GM23338 (cell line): ENCODE results near the gene UBE2F. TPM values are rescaled to one million over a fixed set of nuclear protein-coding genes. Genes with fewer than 3 reads are reported as not detected.

Experiments used
- ATAC-seq: fragments of 200-7000 bp; cut with Tn5 transposase; 3 replicates; pipeline ENCODE4 v1.9.1; 2020
- DNase-seq: peaks from one replicate; pipeline ENCODE4 v3.0.0-alpha.2; 2015; ENCODE audit warnings: low spot score
- H2AFZ ChIP-seq: fragments of 200-600 bp; sonication (generic); 2 replicates; pipeline ENCODE4 v1.8.0; 2016; ENCODE audit warnings: antibody characterized with exemption, mild to moderate bottlenecking, moderate library complexity
- H3F3A ChIP-seq: fragments of 200-600 bp; sonication (generic); replicated peaks from 2 replicates; pipeline ENCODE4 v1.8.0; 2017; ENCODE audit warnings: antibody characterized with exemption, mixed run types, low read depth
- H3K27ac ChIP-seq: fragments of 200-600 bp; sonication (generic); 2 replicates; pipeline ENCODE4 v1.6.1; 2016; ENCODE audit warnings: low read depth
- H3K27me3 ChIP-seq: fragments of 200-600 bp; sonication (generic); 2 replicates; pipeline ENCODE4 v1.8.0; 2016; ENCODE audit warnings: mild to moderate bottlenecking, mixed run types, moderate library complexity; ENCODE audit not compliant: insufficient read depth
- H3K36me3 ChIP-seq: fragments of 200-600 bp; sonication (generic); 2 replicates; pipeline ENCODE4 v1.8.0; 2016; ENCODE audit warnings: mild to moderate bottlenecking; ENCODE audit not compliant: insufficient read depth
- H3K4me1 ChIP-seq: fragments of 200-600 bp; sonication (generic); 2 replicates; pipeline ENCODE4 v1.8.0; 2016; ENCODE audit warnings: mild to moderate bottlenecking, moderate library complexity; ENCODE audit not compliant: insufficient read depth
- H3K4me2 ChIP-seq: fragments of 200-600 bp; sonication (generic); 2 replicates; pipeline ENCODE4 v1.7.1; 2017; ENCODE audit warnings: mixed run types
- H3K4me3 ChIP-seq: fragments of 200-600 bp; sonication (generic); 2 replicates; pipeline ENCODE4 v1.6.1; 2016; ENCODE audit warnings: mixed run types
- H3K79me2 ChIP-seq: fragments of 200-600 bp; sonication (generic); replicated peaks from 2 replicates; pipeline ENCODE4 v1.8.0; 2017; ENCODE audit warnings: mild to moderate bottlenecking; ENCODE audit not compliant: insufficient read depth
- H3K9me2 ChIP-seq: fragments of 200-600 bp; sonication (generic); 2 replicates; pipeline ENCODE4 v1.8.0; 2017; ENCODE audit not compliant: insufficient read depth
- H4K20me1 ChIP-seq: fragments of 200-600 bp; sonication (generic); replicated peaks from 2 replicates; pipeline ENCODE4 v1.8.0; 2017; ENCODE audit warnings: mild to moderate bottlenecking; ENCODE audit not compliant: insufficient read depth
- H3K27ac Mint-ChIP-seq: 2 replicates; pipeline ENCODE4 v1.8.0; 2020; ENCODE audit warnings: inconsistent platforms, mild to moderate bottlenecking, moderate library complexity, mixed read lengths
- H3K27me3 Mint-ChIP-seq: 3 replicates; pipeline ENCODE4 v1.8.0; 2022; ENCODE audit warnings: low read depth, mild to moderate bottlenecking, moderate library complexity, mixed read lengths, inconsistent platforms; ENCODE audit not compliant: insufficient read depth, poor library complexity
- H3K36me3 Mint-ChIP-seq: 3 replicates; pipeline ENCODE4 v1.8.0; 2021; ENCODE audit warnings: low read depth, mild to moderate bottlenecking, inconsistent platforms, moderate library complexity, mixed read lengths
- H3K4me1 Mint-ChIP-seq: 3 replicates; pipeline ENCODE4 v1.8.0; 2020; ENCODE audit warnings: mild to moderate bottlenecking, inconsistent platforms, mixed read lengths
- H3K4me3 Mint-ChIP-seq: 3 replicates; pipeline ENCODE4 v1.8.0; 2021; ENCODE audit warnings: moderate library complexity, mild to moderate bottlenecking, inconsistent platforms, mixed read lengths
- H3K9me3 Mint-ChIP-seq: 3 replicates; pipeline ENCODE4 v1.8.0; 2020; ENCODE audit warnings: moderate library complexity, mild to moderate bottlenecking, inconsistent platforms, mixed read lengths
- CREB1 ChIP-seq: fragments of 250-450 bp; sonication (Bioruptor Pico); IDR thresholded peaks from 2 replicates; pipeline ENCODE4 v1.5.0; 2020; ENCODE audit warnings: low read depth, mild to moderate bottlenecking, moderate library complexity
- EZH2 ChIP-seq: fragments of 200-600 bp; sonication (generic); IDR thresholded peaks from one replicate; pipeline ENCODE4 v1.8.0; 2017; ENCODE audit warnings: antibody characterized with exemption, mild to moderate bottlenecking, low read depth; ENCODE audit not compliant: unreplicated experiment
- EZH2phosphoT487 ChIP-seq: fragments of 200-600 bp; sonication (generic); IDR thresholded peaks from one replicate; pipeline ENCODE4 v1.8.1; 2018; ENCODE audit warnings: antibody characterized with exemption; ENCODE audit not compliant: unreplicated experiment
- NANOG ChIP-seq: IDR thresholded peaks from 2 replicates; pipeline ENCODE4 v1.6.1; 2016; ENCODE audit warnings: antibody characterized with exemption, borderline replicate concordance
- POLR2AphosphoS5 ChIP-seq: IDR thresholded peaks from 2 replicates; pipeline ENCODE4 v1.6.1; 2016; ENCODE audit warnings: antibody characterized with exemption, low read depth
- STAT1 ChIP-seq: IDR thresholded peaks from one replicate; pipeline ENCODE4 v1.6.1; 2016; ENCODE audit warnings: antibody characterized with exemption; ENCODE audit not compliant: unreplicated experiment
- ZNF114 ChIP-seq: fragments of 250-450 bp; sonication (Bioruptor Pico); IDR thresholded peaks from 2 replicates; pipeline ENCODE4 v1.5.0; 2020; ENCODE audit warnings: mild to moderate bottlenecking, moderate library complexity
- ZNF331 ChIP-seq: fragments of 250-450 bp; sonication (Bioruptor Pico); IDR thresholded peaks from 2 replicates; pipeline ENCODE4 v1.5.0; 2020; ENCODE audit warnings: low read depth, mild to moderate bottlenecking, moderate library complexity
- polyA plus RNA-seq: library from polyadenylated mRNA; unstranded; fragments of >200 nt; fragmentation: Nextera tagmentation; extraction: Ambion mirVana; gene quantifications from 2 replicates; pipeline ENCODE4 v1.2.1, GENCODE V29; 2016
- total RNA-seq: library from RNA; depleted of rRNA; stranded (reverse); fragments of >200 nt; shearing (Covaris generic); gene quantifications from 2 replicates; pipeline ENCODE4 v1.2.3, GENCODE V29; 2014
- TF ChIP-seq, protein P1 (sequence below), 2 experiments: fragments of 200-600 bp in 1 of 2; sonication (generic) in 1 of 2; conservative IDR thresholded peaks; 2 replicates each; pipeline versions ENCODE4 v1.5.1 to v1.6.1; 2016 to 2017; ENCODE audit warnings: antibody characterized with exemption in 2 of 2, low read depth in 2 of 2, mild to moderate bottlenecking in 2 of 2, moderate library complexity in 1 of 2
- TF ChIP-seq, protein P2 (sequence below): fragments of 250-450 bp; sonication (Bioruptor Pico); IDR thresholded peaks from 2 replicates; pipeline ENCODE4 v1.5.0; 2020; ENCODE audit warnings: mild to moderate bottlenecking, moderate library complexity

The UBE2F gene
- total and polyA plus RNA-seq, 2 experiments from 2014 or later: 98.2 to 106 TPM

DNA sequence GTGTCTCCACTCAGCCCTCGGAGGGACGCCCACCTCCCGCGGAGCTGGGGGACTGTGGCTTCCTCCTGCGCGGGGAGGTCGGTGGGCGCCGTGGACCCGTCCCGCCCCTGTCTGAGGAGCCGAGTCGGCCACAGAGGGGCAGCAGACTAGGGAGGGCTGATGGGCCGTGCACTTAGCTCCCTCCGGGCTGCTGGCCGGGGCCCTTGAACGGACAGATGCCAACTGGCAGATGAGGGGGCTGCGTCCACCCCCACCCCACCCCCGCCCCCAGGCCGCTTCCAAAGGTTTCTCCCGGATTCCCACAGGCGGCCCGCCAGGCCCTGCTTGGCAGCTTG, 10.4 kb upstream of the UBE2F start:
- H3K9me3 Mint-ChIP-seq: peaks cover 5% of the 10 kb centered on the region; the same call in 2 of the 3 replicates
- no peaks in the 10 kb centered on the region for H3K79me2 ChIP-seq
- TF ChIP-seq NANOG: no peak
- no peak for TF ChIP-seq EZH2
- TF ChIP-seq, protein P1, sequence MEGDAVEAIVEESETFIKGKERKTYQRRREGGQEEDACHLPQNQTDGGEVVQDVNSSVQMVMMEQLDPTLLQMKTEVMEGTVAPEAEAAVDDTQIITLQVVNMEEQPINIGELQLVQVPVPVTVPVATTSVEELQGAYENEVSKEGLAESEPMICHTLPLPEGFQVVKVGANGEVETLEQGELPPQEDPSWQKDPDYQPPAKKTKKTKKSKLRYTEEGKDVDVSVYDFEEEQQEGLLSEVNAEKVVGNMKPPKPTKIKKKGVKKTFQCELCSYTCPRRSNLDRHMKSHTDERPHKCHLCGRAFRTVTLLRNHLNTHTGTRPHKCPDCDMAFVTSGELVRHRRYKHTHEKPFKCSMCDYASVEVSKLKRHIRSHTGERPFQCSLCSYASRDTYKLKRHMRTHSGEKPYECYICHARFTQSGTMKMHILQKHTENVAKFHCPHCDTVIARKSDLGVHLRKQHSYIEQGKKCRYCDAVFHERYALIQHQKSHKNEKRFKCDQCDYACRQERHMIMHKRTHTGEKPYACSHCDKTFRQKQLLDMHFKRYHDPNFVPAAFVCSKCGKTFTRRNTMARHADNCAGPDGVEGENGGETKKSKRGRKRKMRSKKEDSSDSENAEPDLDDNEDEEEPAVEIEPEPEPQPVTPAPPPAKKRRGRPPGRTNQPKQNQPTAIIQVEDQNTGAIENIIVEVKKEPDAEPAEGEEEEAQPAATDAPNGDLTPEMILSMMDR (conservative IDR thresholded peaks at IDR 0.05; ENCODE audit: low read depth in 2 of 2): peak in 1 of 2 experiments; percentile 42; a peak in 2 of 4 replicates
- TF ChIP-seq EZH2phosphoT487: no peak
- TF ChIP-seq POLR2AphosphoS5: no peak
- no peak for TF ChIP-seq ZNF114
- H3K36me3 Mint-ChIP-seq: no peaks in the 10 kb centered on the region
- H4K20me1 ChIP-seq: no peaks in the 10 kb centered on the region
- H3K4me1 ChIP-seq: no peaks in the 10 kb centered on the region
- no peaks in the 10 kb centered on the region for H3K4me1 Mint-ChIP-seq
- peak overlapping the region; percentile 71 for H3K4me3 ChIP-seq
- no peak overlapping the region for H3K27ac ChIP-seq
- no peaks in the 10 kb centered on the region; the same call in 1 of the 2 replicates for H3F3A ChIP-seq
- ATAC-seq (peak; percentile 81), DNase-seq (peak; percentile 55)
- H3K27me3 ChIP-seq: peaks cover 31% of the 10 kb centered on the region
- no peak overlapping the region for H3K27ac Mint-ChIP-seq
- H2AFZ ChIP-seq: peak overlapping the region; percentile 98
- H3K4me3 Mint-ChIP-seq: peak overlapping the region; percentile 47; the same call in 2 of the 3 replicates
- no peaks in the 10 kb centered on the region for H3K9me2 ChIP-seq
- H3K4me2 ChIP-seq: peak overlapping the region; percentile 84
- H3K27me3 Mint-ChIP-seq: peaks cover 12% of the 10 kb centered on the region
- no peaks in the 10 kb centered on the region for H3K36me3 ChIP-seq

DNA sequence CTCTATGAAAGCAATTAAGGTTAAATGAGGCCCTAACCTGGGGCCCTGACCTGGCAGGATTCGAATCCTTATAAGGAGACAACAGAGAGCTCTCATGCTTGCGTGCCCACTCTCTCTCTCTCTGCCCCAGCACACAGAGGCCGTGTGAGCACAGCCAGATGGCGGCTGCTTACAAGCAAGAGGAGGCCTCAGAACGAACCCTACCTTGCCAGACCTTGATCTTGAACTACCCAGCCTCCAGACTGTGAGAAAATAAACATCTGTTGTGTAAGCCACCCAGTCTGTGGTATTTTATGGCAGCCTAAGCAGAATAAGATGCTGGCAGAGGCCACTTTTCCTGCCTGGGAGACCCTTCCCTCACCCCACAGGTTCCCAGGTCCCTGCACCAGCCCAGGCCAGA, 5.2 kb upstream of the UBE2F start:
- Mint-ChIP-seq H3K4me1 (no peaks in the 10 kb centered on the region), H3K9me3 (peaks cover 28% of the 10 kb centered on the region), H3K36me3 (peaks cover 5% of the 10 kb centered on the region; the same call in 2 of the 3 replicates), H3K4me3 (no peak overlapping the region), H3K27me3 (peaks cover 15% of the 10 kb centered on the region), H3K27ac (no peak overlapping the region)
- TF ChIP-seq, protein P2, sequence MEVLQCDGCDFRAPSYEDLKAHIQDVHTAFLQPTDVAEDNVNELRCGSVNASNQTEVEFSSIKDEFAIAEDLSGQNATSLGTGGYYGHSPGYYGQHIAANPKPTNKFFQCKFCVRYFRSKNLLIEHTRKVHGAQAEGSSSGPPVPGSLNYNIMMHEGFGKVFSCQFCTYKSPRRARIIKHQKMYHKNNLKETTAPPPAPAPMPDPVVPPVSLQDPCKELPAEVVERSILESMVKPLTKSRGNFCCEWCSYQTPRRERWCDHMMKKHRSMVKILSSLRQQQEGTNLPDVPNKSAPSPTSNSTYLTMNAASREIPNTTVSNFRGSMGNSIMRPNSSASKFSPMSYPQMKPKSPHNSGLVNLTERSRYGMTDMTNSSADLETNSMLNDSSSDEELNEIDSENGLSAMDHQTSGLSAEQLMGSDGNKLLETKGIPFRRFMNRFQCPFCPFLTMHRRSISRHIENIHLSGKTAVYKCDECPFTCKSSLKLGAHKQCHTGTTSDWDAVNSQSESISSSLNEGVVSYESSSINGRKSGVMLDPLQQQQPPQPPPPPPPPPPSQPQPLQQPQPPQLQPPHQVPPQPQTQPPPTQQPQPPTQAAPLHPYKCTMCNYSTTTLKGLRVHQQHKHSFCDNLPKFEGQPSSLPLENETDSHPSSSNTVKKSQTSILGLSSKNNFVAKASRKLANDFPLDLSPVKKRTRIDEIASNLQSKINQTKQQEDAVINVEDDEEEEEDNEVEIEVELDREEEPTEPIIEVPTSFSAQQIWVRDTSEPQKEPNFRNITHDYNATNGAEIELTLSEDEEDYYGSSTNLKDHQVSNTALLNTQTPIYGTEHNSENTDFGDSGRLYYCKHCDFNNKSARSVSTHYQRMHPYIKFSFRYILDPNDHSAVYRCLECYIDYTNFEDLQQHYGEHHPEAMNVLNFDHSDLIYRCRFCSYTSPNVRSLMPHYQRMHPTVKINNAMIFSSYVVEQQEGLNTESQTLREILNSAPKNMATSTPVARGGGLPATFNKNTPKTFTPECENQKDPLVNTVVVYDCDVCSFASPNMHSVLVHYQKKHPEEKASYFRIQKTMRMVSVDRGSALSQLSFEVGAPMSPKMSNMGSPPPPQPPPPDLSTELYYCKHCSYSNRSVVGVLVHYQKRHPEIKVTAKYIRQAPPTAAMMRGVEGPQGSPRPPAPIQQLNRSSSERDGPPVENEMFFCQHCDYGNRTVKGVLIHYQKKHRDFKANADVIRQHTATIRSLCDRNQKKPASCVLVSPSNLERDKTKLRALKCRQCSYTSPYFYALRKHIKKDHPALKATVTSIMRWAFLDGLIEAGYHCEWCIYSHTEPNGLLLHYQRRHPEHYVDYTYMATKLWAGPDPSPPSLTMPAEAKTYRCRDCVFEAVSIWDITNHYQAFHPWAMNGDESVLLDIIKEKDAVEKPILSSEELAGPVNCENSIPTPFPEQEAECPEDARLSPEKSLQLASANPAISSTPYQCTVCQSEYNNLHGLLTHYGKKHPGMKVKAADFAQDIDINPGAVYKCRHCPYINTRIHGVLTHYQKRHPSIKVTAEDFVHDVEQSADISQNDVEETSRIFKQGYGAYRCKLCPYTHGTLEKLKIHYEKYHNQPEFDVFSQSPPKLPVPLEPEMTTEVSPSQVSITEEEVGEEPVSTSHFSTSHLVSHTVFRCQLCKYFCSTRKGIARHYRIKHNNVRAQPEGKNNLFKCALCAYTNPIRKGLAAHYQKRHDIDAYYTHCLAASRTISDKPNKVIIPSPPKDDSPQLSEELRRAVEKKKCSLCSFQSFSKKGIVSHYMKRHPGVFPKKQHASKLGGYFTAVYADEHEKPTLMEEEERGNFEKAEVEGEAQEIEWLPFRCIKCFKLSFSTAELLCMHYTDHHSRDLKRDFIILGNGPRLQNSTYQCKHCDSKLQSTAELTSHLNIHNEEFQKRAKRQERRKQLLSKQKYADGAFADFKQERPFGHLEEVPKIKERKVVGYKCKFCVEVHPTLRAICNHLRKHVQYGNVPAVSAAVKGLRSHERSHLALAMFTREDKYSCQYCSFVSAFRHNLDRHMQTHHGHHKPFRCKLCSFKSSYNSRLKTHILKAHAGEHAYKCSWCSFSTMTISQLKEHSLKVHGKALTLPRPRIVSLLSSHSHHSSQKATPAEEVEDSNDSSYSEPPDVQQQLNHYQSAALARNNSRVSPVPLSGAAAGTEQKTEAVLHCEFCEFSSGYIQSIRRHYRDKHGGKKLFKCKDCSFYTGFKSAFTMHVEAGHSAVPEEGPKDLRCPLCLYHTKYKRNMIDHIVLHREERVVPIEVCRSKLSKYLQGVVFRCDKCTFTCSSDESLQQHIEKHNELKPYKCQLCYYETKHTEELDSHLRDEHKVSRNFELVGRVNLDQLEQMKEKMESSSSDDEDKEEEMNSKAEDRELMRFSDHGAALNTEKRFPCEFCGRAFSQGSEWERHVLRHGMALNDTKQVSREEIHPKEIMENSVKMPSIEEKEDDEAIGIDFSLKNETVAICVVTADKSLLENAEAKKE (CRISPR knock-in tag): no peak
- TF ChIP-seq EZH2phosphoT487 (no peak), STAT1 (no peak), ZNF331 (CRISPR knock-in tag) (no peak), NANOG (no peak), CREB1 (CRISPR knock-in tag) (no peak), EZH2 (no peak)
- Histone ChIP-seq H3K4me2 (no peak overlapping the region), H3K9me2 (no peaks in the 10 kb centered on the region), H3K4me1 (no peaks in the 10 kb centered on the region), H4K20me1 (no peaks in the 10 kb centered on the region), H3K79me2 (no peaks in the 10 kb centered on the region), H3F3A (peaks cover 5% of the 10 kb centered on the region; the same call in 1 of the 2 replicates), H3K4me3 (no peak overlapping the region), H3K27me3 (peaks cover 11% of the 10 kb centered on the region), H3K27ac (no peak overlapping the region), H2AFZ (no peak overlapping the region), H3K36me3 (no peaks in the 10 kb centered on the region)
- DNase-seq (no peak), ATAC-seq (no peak)
